Subcutaneous adipose tissue (tissue), 4 donors: ENCODE data around the gene NCF1. TPM values are rescaled to one million over a fixed set of nuclear protein-coding genes. Genes with fewer than 3 reads are reported as not detected.
"Not testable (repeated sequence)": the region's sequence is repeated elsewhere in the genome, so short reads cannot be mapped to it uniquely, and the experiment has no call there.

Experiments used
- CTCF ChIP-seq: fragments of 450-650 bp; IDR thresholded peaks from one replicate; pipeline ENCODE4 v1.5.1; 2016; ENCODE audit warnings: low read depth, mild to moderate bottlenecking, control low read depth, antibody characterized with exemption, moderate library complexity
- total RNA-seq, 4 donors: library from RNA; depleted of rRNA; stranded (reverse); fragments of >200 nt; gene quantifications; one replicate each; pipeline ENCODE4 v1.1.0, GENCODE V29; 2016

The NCF1 gene
- 1 to 10 TPM; 2.9 to 5.8 (median 4.3) TPM for total RNA-seq

- TF ChIP-seq CTCF: not testable (repeated sequence)
Measured at GRCh38 chr7:74773760-74774750, at the start of gene NCF1. Gene NCF1 (plus strand): TSS chr7:74774011. CDS start chr7:74774032, 21 bp downstream.

GRCh38 chr7:74725840-74726239 is 48.0 kb upstream of the NCF1 start:
- no peak for TF ChIP-seq CTCF

DNA sequence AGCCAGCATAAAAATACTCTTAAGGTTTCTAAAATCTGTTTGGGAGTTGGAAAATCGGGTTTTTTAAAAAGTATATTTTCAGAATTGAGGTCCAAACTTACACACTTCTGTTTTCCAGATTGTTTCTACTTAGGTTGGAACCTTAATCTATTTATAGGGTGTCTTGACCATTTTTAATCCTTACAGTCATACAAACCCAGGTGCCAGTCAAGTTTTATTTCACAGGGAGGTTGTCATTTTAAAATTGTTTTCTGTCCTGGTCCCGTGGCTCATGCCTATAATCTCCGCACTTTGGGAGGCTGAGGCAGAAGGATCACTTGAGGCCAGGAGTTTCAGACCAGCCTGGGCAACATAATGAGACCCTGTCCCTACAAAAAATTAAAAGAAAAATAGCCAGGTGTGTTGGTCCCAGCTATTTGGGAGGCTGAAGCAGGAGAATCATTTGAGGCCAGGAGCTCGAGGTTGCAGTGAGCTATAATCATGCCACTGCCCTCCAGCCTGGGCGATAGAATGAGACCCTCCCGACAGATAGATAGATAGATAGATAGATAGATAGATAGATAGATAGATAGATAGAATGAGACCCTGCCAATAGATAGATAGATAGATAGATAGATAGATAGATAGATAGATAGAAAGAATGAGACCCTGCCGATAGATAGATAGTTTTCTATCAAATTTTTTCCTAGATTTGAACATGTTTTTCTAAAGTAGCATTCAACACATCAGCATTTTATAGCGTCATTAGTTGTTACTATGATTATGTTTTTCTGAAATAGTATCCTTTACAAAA is 47.3 kb upstream of the NCF1 start:
- TF ChIP-seq CTCF: no peak

Other genes starting within 250 kb of the NCF1 start
- 100 to 1,000 TPM; 149 to 252 (median 173) TPM for gene GTF2I, start 116.3 kb upstream of the NCF1 start, total RNA-seq
- 10 to 100 TPM in 3 of 4 donors, 1 to 10 TPM in 1; 8.7 to 45.0 (median 28.4) TPM for gene GTF2IRD2, start 77.6 kb downstream of the NCF1 start, total RNA-seq
- gene CASTOR2, start 190.7 kb downstream of the NCF1 start, total RNA-seq: 10 to 100 TPM in 3 of 4 donors, 1 to 10 TPM in 1; 3.7 to 17.1 (median 11.6) TPM